Stimulated activated naive B cell treated with anti-CD40 and anti-IgM and Interleukin-4, amounts not matched to agents 10 μg/mL and 1 μg/mL and 100 μg/mL, for 72 hours (primary cell): ENCODE measurements around the gene CCNC.

Source experiments
- ATAC-seq, 2 donors: fragments of 150-1000 bp; cut with Tn5 transposase; replicated peaks; 2 replicates each; pipeline ENCODE4 v1.10.0; 2021; ENCODE audit warnings: moderate library complexity in 1 of 2
- DNase-seq: peaks from one replicate; pipeline ENCODE4 v3.0.0; 2021
- H3K27ac Mint-ChIP-seq: one replicate; pipeline ENCODE4 v1.8.0; 2022; ENCODE audit warnings: mild to moderate bottlenecking, mixed read lengths
- H3K27me3 Mint-ChIP-seq, 2 donors: one replicate each; pipeline ENCODE4 v1.8.0; 2022; ENCODE audit warnings: mixed read lengths in 2 of 2
- H3K36me3 Mint-ChIP-seq, 2 donors: one replicate each; pipeline ENCODE4 v1.8.0; 2022; ENCODE audit warnings: mixed read lengths in 2 of 2, mild to moderate bottlenecking in 1 of 2
- H3K4me1 Mint-ChIP-seq, 2 donors: one replicate each; pipeline ENCODE4 v1.8.0; 2022; ENCODE audit warnings: mixed read lengths in 2 of 2, mild to moderate bottlenecking in 1 of 2
- H3K4me3 Mint-ChIP-seq, 2 donors: one replicate each; pipeline ENCODE4 v1.8.0; 2022; ENCODE audit warnings: mild to moderate bottlenecking in 2 of 2, mixed read lengths in 2 of 2, moderate library complexity in 1 of 2
- H3K9me3 Mint-ChIP-seq, 2 donors: one replicate each; pipeline ENCODE4 v1.8.0; 2022; ENCODE audit warnings: mixed read lengths in 2 of 2, mild to moderate bottlenecking in 1 of 2

CCNC gene

DNA sequence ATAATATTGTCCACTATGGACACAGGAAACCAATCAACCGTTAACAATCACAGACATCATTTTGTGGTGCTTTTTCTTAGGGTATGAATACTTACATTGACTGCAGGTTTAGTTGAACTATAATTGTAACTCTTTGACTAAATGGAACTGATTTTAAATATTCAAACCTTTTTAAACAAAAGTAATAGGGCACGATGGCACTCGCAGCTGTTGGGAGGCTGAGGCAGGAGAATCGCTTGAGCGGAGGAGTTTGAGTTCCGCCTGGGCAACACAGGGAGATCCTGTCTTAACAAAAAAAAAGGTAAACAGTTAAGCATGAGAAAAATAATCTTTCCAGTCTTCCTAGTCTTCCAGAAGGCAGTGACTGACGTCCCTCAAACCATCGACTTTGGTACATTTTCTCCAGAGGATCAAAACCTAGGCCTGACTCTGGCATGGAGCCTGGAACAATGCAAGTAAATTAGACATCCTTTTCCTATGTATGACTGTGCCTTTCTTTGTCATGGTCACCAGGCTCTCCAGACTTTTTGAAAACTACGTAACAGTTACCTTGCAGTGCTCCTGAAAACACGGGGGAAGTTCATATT, 21.5 kb upstream of the CCNC start:
- Mint-ChIP-seq H3K4me3 (peak overlapping the region in 1 of 2 donors; percentile 25), H3K27ac (no peak overlapping the region), H3K36me3 (no peaks in the 10 kb centered on the region), H3K4me1 (peaks cover 13 to 35% of the 10 kb centered on the region in 2 donors), H3K9me3 (no peaks in the 10 kb centered on the region), H3K27me3 (peaks cover 67 to 79% of the 10 kb centered on the region in 2 donors)
- DNase-seq, result no peak
- no peak for ATAC-seq

DNA sequence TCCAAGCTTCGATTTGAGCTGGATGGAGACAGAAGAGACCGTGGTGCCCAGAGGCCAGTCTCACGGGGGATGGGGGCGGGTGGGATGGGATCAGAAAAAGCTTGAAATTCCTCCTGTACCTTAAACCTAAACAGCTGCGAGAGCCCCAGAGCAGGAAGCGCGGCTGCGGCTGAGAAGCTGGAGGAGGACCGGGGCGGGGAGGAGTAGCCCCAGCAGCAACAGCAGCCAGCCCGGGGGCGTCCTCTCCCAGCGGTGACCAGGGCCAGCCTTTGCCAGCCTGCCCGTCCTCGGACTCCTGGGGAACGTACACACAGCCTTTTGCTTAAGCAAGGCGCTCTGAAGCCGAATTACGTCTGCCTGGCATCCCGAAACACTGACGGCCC, 20.8 kb upstream of the CCNC start:
- Mint-ChIP-seq H3K4me1 (peaks cover 13 to 35% of the 10 kb centered on the region in 2 donors), H3K4me3 (peak overlapping the region; percentile 89 to 90), H3K36me3 (no peaks in the 10 kb centered on the region), H3K27ac (peak overlapping the region; percentile 51), H3K9me3 (no peaks in the 10 kb centered on the region), H3K27me3 (peaks cover 63 to 76% of the 10 kb centered on the region in 2 donors)
- ATAC-seq, result peak in 1 of 2 donors; percentile 36
- no peak for DNase-seq

DNA sequence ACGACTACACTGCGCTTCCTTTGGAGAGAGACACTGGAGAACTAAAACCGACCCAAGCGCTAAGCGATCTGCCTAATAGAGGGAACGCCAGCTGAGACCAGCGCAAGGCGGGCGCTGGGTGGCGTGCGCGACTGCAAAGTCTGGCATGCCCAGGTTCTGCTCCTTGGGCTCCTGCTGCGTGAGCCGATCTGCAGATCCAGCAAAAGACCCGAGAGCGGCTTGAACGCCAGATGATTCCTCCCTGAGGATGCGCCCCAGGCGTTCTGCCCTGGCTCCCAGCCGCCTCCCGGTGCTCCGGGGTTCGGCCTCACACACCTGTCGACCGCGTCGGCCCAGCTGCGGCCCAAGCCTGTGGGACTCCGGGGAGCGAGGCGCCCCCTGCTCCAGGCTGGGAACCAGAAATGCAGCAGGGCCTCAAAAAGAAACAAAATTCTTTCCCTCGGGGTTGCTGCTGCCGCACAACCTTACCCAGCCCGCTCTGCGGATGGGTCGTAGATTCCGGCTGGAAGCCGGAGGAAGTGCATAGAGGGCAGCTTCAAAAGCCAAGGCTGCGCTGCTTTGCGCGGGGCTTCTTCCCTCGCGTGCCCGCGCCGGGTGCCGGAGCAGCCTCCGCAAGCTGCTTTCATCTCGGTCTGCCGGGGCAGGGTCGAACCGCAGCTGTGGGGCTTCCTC, 20.3 kb upstream of the CCNC start:
- Mint-ChIP-seq H3K4me3 (peak overlapping the region; percentile 89 to 90), H3K27ac (peak overlapping the region; percentile 51), H3K36me3 (no peaks in the 10 kb centered on the region), H3K4me1 (peaks cover 13 to 35% of the 10 kb centered on the region in 2 donors), H3K9me3 (no peaks in the 10 kb centered on the region), H3K27me3 (peaks cover 63 to 72% of the 10 kb centered on the region in 2 donors)
- ATAC-seq (peak; percentile 91 to 92), DNase-seq (peak; percentile 52)

DNA sequence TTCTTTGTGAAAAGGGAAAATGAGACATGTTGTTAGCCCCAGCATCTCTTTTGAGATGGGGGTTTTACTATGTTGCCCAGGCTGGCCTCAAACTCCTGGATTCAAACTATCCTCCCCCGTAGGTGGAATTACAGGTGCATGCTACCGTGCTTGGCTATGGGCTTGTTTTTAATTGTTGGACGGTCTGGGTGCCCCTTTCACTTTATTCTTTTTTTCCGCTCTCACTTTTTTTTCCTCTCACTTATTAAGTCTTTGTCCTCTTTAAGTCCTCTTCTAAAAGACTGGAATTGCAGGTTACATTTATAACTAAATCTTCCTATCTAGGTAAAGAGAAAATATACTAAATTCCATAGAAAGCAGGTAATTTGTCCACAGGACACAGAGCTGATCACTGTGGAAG, 19.3 kb upstream of the CCNC start:
- peaks cover 66 to 69% of the 10 kb centered on the region in 2 donors for H3K27me3 Mint-ChIP-seq
- DNase-seq, result no peak
- H3K9me3 Mint-ChIP-seq, result no peaks in the 10 kb centered on the region
- no peaks in the 10 kb centered on the region for H3K36me3 Mint-ChIP-seq
- ATAC-seq, result no peak
- peaks cover 13 to 35% of the 10 kb centered on the region in 2 donors for H3K4me1 Mint-ChIP-seq
- no peak overlapping the region for H3K27ac Mint-ChIP-seq
- H3K4me3 Mint-ChIP-seq, result no peak overlapping the region

DNA sequence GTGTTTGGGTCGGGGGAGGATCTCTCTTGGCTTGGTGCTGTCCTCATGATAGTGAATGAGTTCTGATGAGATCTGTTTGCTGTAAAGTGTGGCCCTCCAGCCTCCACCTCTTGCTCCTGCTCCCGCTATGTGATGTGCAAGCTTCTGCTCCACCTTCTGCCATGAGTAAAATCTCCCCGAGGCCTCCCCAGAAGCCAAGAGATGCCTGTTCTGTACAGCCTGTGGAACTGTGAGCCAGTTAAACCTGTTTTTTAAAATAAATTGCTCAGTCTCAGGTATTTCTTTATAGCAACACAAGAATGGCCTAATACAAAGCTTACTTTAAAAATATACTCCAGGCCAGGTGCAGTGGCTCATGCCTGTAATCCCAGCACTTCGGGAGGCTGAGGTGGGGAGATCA, 11.3 kb upstream of the CCNC start:
- no peak for ATAC-seq
- no peak for DNase-seq
- H3K9me3 Mint-ChIP-seq, result no peaks in the 10 kb centered on the region
- H3K27me3 Mint-ChIP-seq, result peaks cover 40 to 46% of the 10 kb centered on the region in 2 donors
- no peaks in the 10 kb centered on the region for H3K36me3 Mint-ChIP-seq
- H3K4me1 Mint-ChIP-seq, result no peaks in the 10 kb centered on the region
- no peak overlapping the region for H3K4me3 Mint-ChIP-seq
- no peak overlapping the region for H3K27ac Mint-ChIP-seq

DNA sequence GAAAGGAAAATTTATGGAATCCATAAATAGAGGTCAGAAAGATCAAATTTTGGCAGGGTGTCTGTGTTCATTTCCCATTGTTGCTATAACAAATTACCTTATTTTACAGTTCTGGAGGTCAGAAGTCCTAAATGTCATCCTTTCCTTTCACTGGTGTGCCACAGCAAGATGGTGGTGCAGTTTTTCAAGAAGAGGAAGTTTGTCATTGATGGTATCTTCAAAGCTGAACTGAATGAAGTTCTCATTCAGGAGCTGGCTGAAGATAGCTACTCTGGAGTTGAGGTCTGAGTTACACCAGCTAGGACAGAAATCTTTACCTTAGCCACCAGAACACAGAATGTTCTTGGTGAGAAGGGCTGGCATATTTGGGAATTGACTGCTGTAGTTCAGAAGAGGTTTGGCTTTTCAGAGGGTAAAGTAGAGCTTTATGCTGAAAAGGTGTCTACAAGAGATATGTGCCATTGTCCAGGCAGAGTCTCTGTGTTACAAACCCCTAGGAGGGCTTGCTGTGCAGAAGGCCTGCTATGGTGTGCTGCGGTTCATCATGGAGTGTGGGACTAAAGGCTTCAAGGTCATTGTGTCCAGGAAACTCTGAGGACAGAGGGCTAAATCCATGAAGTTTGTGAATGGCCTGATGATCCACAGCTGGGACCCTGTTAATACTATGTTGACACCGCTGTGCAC, 7.2 kb upstream of the CCNC start:
- Mint-ChIP-seq H3K4me3 (no peak overlapping the region), H3K9me3 (no peaks in the 10 kb centered on the region), H3K36me3 (no peaks in the 10 kb centered on the region), H3K27me3 (peaks cover 22 to 41% of the 10 kb centered on the region in 2 donors), H3K27ac (no peak overlapping the region), H3K4me1 (no peaks in the 10 kb centered on the region)
- no peak for ATAC-seq
- no peak for DNase-seq

DNA sequence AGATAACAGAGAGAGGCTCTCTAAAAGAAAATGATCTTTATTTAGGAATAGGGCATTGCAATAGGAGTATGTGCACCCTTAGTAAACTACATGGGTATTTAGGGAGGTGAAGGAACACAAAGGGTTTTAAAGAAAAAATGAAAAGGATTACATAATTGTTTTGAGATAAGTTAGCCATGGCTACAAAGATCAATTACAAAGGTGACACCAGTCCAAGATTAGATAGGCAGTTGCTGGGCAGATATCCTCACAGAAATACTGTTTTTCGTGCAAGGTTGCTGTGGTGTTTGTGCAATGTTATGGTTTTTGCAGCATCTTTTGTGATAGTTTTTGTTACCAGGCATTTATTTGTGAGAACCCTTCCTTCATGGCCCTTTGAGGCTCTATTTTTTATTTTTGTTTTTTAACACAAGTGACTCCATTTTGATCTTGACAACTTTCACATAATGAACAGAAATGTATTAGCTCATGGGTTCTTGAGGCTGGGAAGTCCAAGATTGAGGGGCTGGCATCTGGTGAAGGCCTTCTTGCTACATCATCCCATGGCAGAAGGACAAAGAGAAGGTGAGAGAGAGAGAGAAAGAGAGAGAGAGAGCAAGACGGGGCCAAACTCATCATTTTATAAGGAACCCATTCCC, 5.6 kb upstream of the CCNC start:
- Mint-ChIP-seq H3K27me3 (peaks cover 18 to 33% of the 10 kb centered on the region in 2 donors), H3K27ac (no peak overlapping the region), H3K9me3 (no peaks in the 10 kb centered on the region), H3K4me3 (no peak overlapping the region), H3K4me1 (no peaks in the 10 kb centered on the region), H3K36me3 (no peaks in the 10 kb centered on the region)
- no peak for ATAC-seq
- no peak for DNase-seq

DNA sequence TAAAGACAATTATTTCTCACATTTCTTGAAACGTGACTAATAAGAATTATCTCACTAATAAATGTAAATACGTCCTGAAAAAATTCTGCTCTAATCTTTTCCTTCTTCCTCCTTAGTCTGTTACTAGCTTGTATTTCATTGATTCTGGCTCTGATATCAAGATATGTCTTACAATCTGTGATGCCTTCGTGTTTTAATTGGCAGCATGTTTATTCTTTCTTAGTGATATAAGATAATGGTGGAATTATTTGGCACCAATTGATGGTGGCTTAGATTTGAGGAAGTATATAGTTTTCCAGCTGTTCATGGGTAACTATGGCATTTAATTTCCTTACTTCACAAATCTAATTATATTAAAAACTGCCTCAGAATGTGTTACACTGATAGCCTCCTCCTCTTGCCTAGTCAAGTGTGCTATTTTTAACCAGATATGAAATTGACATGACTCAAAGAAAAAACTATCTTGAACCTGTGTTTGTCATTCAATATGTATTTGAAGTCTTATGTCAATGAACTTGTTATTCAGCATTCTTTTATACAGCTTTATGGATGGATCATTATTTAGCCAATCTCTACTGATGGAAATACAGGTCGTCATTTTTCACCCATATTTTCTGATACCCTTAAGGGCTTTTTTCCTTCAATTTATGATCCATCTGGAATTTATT, 5.3 kb downstream of the CCNC start:
- ATAC-seq, result no peak
- Mint-ChIP-seq H3K9me3 (no peaks in the 10 kb centered on the region), H3K27me3 (no peaks in the 10 kb centered on the region), H3K4me1 (peaks cover 8 to 35% of the 10 kb centered on the region in 2 donors), H3K36me3 (peaks cover under 1 to 19% of the 10 kb centered on the region in 2 donors), H3K4me3 (no peak overlapping the region), H3K27ac (no peak overlapping the region)
- no peak for DNase-seq

DNA sequence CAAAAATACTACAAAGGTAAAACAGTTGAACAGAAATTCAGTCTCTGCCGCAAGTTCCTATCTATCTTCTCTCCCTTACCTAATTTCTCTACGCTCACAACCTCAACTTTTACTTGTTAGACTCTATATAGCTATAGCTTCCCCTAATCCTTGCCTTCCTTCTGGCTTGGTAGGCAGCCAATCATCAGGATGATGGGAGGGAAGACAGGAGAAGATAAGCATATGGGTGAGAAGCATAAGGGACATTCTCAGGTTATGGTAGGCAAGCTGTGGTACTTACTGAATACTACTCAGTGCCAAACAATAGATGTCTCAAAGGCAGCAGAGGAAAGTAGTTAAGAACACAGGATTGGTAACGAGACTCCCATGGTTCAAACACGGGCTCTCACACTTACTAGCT, 7.8 kb downstream of the CCNC start:
- H3K27me3 Mint-ChIP-seq, result no peaks in the 10 kb centered on the region
- peaks cover 19 to 32% of the 10 kb centered on the region in 2 donors for H3K36me3 Mint-ChIP-seq
- no peaks in the 10 kb centered on the region for H3K9me3 Mint-ChIP-seq
- H3K4me3 Mint-ChIP-seq, result no peak overlapping the region
- no peak for DNase-seq
- no peak overlapping the region for H3K27ac Mint-ChIP-seq
- ATAC-seq, result no peak
- peaks cover 1 to 22% of the 10 kb centered on the region in 2 donors for H3K4me1 Mint-ChIP-seq

DNA sequence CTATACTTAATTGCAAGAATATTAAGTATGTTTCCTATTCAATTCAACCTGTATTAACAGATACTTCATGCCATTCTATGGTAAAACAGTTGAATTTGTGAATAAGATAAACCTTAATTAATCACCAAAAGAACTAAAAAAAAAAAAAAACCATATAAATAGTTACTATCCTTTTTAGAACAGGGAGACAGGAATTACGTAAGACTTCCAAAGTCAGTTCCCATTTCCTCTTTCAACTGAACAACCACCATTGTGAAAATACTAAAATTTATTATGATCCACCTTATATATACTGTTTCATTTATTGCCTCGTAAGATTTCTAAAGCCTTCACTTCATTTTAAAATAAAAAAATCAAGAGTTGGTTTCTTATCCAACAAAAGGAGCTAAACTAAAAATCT, 9.4 kb downstream of the CCNC start:
- Mint-ChIP-seq H3K4me3 (no peak overlapping the region), H3K4me1 (peaks cover 1 to 14% of the 10 kb centered on the region in 2 donors), H3K27ac (no peak overlapping the region), H3K9me3 (no peaks in the 10 kb centered on the region), H3K36me3 (peaks cover 26 to 45% of the 10 kb centered on the region in 2 donors), H3K27me3 (no peaks in the 10 kb centered on the region)
- no peak for ATAC-seq
- no peak for DNase-seq

DNA sequence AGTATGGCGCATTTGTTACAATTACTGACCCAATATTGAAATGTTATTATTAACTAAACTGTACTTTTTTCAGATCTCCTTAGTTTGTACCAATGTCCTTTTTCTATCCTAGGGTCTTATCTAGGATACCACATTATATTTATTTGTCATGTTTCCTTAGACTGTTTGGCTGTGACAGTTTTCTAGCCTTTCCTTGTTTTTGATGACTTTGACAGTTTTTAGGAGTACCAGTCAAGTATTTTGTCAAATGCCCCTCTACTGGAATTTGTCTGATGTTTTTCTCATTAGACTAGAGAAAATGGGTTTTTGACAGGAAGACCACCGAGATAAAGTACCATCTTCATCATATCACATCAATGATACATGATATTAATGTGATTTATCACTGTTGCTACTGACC, 14.6 kb downstream of the CCNC start:
- no peak overlapping the region for H3K4me3 Mint-ChIP-seq
- DNase-seq, result no peak
- H3K27me3 Mint-ChIP-seq, result no peaks in the 10 kb centered on the region
- no peaks in the 10 kb centered on the region for H3K9me3 Mint-ChIP-seq
- no peak for ATAC-seq
- no peak overlapping the region for H3K27ac Mint-ChIP-seq
- peaks cover 39% of the 10 kb centered on the region in 2 donors for H3K36me3 Mint-ChIP-seq
- H3K4me1 Mint-ChIP-seq, result peaks cover 0 to 7% of the 10 kb centered on the region in 2 donors

DNA sequence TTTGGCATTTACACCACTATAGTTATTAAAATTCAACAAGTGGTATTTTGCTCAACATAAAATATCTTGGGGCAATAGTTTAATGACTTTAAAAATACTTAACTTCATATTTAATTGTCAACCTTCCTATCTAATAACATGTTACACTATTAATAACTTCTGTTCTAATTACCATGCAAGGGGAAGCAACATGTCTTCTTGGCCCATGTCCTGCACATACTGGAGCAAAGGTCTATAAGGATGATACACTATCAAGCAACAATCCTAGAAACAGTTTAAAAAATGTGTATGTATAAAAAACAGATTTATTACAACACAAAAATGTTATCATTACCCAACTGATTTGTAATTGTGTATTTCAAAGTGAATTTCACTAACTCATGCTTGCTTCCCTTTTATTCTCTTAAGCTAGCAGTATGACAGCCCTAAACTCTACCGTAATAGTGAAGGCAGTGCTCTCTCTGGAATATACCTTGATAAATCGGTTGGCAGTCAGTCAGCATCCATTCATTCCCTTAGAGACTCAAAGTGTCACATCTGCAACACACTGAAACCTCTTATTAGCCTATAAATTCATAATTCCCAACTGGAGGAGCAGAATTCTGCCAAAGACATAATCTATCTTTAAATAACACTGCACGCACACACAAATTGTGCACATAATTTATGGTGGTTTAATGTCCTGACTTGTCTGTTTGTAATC, 18.3 kb downstream of the CCNC start:
- no peak for ATAC-seq
- Mint-ChIP-seq H3K9me3 (no peaks in the 10 kb centered on the region), H3K36me3 (peaks cover 32 to 44% of the 10 kb centered on the region in 2 donors), H3K4me1 (peaks cover 0 to 2% of the 10 kb centered on the region in 2 donors), H3K27ac (no peak overlapping the region), H3K27me3 (no peaks in the 10 kb centered on the region), H3K4me3 (no peak overlapping the region)
- no peak for DNase-seq

DNA sequence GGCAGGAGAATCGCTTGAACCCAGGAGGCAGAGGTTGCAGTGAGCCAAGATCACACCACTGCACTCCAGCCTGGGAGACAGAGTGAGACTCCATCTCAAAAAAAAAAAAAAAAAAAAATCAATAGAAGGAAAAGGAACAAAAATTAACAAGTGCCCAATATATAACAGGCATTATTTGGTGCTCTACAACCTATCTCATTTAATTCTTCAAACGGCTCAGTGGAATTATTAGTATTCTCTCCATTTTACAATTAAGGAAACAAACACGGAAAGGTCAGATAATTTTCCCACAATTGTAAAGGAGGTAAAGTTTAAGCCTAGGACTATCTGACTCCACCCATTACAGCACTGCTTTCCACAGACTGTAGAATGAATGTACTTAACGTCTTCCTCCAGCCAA, 19.8 kb downstream of the CCNC start:
- no peak overlapping the region for H3K4me3 Mint-ChIP-seq
- H3K36me3 Mint-ChIP-seq, result peaks cover 33 to 45% of the 10 kb centered on the region in 2 donors
- ATAC-seq (no peak), DNase-seq (no peak)
- H3K9me3 Mint-ChIP-seq, result no peaks in the 10 kb centered on the region
- H3K27ac Mint-ChIP-seq, result no peak overlapping the region
- H3K4me1 Mint-ChIP-seq, result peaks cover 0 to 2% of the 10 kb centered on the region in 2 donors
- H3K27me3 Mint-ChIP-seq, result no peaks in the 10 kb centered on the region

DNA sequence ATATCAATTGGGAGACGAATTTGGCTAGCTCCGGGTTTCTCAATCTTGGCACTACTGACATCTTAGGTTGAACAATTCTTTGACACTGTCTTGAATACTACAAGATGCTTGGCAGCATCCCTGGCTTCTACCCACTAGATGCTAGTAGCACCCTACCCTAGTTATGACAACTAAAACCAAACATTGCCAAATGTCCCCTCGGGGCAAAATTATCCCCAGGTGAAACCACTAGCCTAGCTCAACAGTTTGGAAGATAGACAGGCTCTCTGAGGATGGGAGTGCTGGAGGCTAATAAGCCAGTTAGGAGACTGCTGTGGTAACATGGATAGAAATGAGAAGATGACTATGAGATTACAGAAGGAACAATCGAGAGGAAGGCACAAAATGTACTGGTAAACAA, 20.9 kb downstream of the CCNC start:
- Mint-ChIP-seq H3K4me3 (no peak overlapping the region), H3K27me3 (no peaks in the 10 kb centered on the region), H3K4me1 (peaks cover 0 to 2% of the 10 kb centered on the region in 2 donors), H3K36me3 (peaks cover 25 to 39% of the 10 kb centered on the region in 2 donors), H3K27ac (no peak overlapping the region), H3K9me3 (no peaks in the 10 kb centered on the region)
- DNase-seq (no peak), ATAC-seq (no peak)
